GM23338 (cell line): Measurements from ENCODE around the gene SLCO4A1.

Source experiments
- CREB1 ChIP-seq: fragments of 250-450 bp; sonication (Bioruptor Pico); IDR thresholded peaks from 2 replicates; pipeline ENCODE4 v1.5.0; 2020; ENCODE audit warnings: low read depth, mild to moderate bottlenecking, moderate library complexity
- EZH2 ChIP-seq: fragments of 200-600 bp; sonication (generic); IDR thresholded peaks from one replicate; pipeline ENCODE4 v1.8.0; 2017; ENCODE audit warnings: antibody characterized with exemption, mild to moderate bottlenecking, low read depth; ENCODE audit not compliant: unreplicated experiment
- EZH2phosphoT487 ChIP-seq: fragments of 200-600 bp; sonication (generic); IDR thresholded peaks from one replicate; pipeline ENCODE4 v1.8.1; 2018; ENCODE audit warnings: antibody characterized with exemption; ENCODE audit not compliant: unreplicated experiment
- JUNB ChIP-seq: IDR thresholded peaks from one replicate; pipeline ENCODE4 v1.6.1; 2016; ENCODE audit warnings: antibody characterized with exemption; ENCODE audit not compliant: unreplicated experiment
- NANOG ChIP-seq: IDR thresholded peaks from 2 replicates; pipeline ENCODE4 v1.6.1; 2016; ENCODE audit warnings: antibody characterized with exemption, borderline replicate concordance
- POLR2AphosphoS5 ChIP-seq: IDR thresholded peaks from 2 replicates; pipeline ENCODE4 v1.6.1; 2016; ENCODE audit warnings: antibody characterized with exemption, low read depth
- STAT1 ChIP-seq: IDR thresholded peaks from one replicate; pipeline ENCODE4 v1.6.1; 2016; ENCODE audit warnings: antibody characterized with exemption; ENCODE audit not compliant: unreplicated experiment
- ZNF114 ChIP-seq: fragments of 250-450 bp; sonication (Bioruptor Pico); IDR thresholded peaks from 2 replicates; pipeline ENCODE4 v1.5.0; 2020; ENCODE audit warnings: mild to moderate bottlenecking, moderate library complexity
- ZNF331 ChIP-seq: fragments of 250-450 bp; sonication (Bioruptor Pico); IDR thresholded peaks from 2 replicates; pipeline ENCODE4 v1.5.0; 2020; ENCODE audit warnings: low read depth, mild to moderate bottlenecking, moderate library complexity
- TF ChIP-seq, protein P1 (sequence below), 2 experiments: fragments of 200-600 bp in 1 of 2; sonication (generic) in 1 of 2; conservative IDR thresholded peaks; 2 replicates each; pipeline versions ENCODE4 v1.5.1 to v1.6.1; 2016 to 2017; ENCODE audit warnings: antibody characterized with exemption in 2 of 2, low read depth in 2 of 2, mild to moderate bottlenecking in 2 of 2, moderate library complexity in 1 of 2
- TF ChIP-seq, protein P2 (sequence below): IDR thresholded peaks from one replicate; pipeline ENCODE4 v1.6.1; 2018; ENCODE audit warnings: antibody characterized with exemption; ENCODE audit not compliant: unreplicated experiment
- TF ChIP-seq, protein P3 (sequence below): IDR thresholded peaks from 2 replicates; pipeline ENCODE4 v1.6.1; 2016; ENCODE audit warnings: antibody characterized with exemption
- TF ChIP-seq, protein P4 (sequence below): fragments of 250-450 bp; sonication (Bioruptor Pico); IDR thresholded peaks from 2 replicates; pipeline ENCODE4 v1.5.0; 2020; ENCODE audit warnings: mild to moderate bottlenecking, moderate library complexity

DNA sequence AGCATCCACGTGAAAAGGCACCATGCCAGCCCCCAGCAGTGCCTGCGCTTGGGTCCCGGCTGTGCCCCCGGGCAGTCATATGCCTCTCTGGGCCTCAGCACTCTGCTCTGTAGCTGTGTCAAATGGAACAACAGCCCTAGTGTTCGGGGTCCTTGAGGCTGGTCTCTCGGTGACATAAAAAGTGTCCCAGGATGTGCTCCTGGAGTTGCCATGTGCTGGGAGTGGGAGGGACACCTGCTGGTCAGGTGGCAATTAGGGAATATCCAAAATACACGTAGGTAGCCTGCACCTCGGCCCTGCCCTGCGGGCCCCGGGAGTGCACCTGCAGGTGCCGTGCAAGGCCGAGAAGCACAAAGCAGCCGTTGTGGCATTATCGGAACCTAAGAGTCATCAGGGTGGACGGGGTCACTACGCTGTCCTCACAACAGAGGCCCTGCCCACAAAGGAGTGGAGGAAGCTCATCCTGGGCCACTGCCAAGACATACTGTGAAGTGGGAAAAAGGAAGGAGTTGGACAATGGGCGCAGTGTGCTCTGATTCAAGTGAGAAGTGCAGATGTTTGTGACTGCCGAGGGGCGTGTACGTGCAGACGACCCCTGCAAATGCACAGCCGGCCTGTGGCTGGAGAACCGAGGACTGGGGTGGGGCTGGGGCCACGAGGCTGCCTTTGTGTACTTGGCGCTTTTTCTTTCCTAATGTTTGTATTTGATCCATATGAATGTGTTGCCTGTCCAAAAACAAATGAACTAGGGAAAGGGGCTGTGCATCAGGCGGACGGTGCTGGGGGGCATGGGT is 24.6 kb downstream of the SLCO4A1 start:
- TF ChIP-seq EZH2 (no peak), CREB1 (CRISPR knock-in tag) (no peak), POLR2AphosphoS5 (no peak), EZH2phosphoT487 (no peak), STAT1 (no peak), JUNB (no peak), NANOG (no peak), ZNF331 (no peak), ZNF114 (CRISPR knock-in tag) (no peak)
- TF ChIP-seq, protein P1, sequence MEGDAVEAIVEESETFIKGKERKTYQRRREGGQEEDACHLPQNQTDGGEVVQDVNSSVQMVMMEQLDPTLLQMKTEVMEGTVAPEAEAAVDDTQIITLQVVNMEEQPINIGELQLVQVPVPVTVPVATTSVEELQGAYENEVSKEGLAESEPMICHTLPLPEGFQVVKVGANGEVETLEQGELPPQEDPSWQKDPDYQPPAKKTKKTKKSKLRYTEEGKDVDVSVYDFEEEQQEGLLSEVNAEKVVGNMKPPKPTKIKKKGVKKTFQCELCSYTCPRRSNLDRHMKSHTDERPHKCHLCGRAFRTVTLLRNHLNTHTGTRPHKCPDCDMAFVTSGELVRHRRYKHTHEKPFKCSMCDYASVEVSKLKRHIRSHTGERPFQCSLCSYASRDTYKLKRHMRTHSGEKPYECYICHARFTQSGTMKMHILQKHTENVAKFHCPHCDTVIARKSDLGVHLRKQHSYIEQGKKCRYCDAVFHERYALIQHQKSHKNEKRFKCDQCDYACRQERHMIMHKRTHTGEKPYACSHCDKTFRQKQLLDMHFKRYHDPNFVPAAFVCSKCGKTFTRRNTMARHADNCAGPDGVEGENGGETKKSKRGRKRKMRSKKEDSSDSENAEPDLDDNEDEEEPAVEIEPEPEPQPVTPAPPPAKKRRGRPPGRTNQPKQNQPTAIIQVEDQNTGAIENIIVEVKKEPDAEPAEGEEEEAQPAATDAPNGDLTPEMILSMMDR (conservative IDR thresholded peaks at IDR 0.05; ENCODE audit: low read depth in 2 of 2) = no peak; a peak in 1 of 4 replicates
- TF ChIP-seq, protein P2, sequence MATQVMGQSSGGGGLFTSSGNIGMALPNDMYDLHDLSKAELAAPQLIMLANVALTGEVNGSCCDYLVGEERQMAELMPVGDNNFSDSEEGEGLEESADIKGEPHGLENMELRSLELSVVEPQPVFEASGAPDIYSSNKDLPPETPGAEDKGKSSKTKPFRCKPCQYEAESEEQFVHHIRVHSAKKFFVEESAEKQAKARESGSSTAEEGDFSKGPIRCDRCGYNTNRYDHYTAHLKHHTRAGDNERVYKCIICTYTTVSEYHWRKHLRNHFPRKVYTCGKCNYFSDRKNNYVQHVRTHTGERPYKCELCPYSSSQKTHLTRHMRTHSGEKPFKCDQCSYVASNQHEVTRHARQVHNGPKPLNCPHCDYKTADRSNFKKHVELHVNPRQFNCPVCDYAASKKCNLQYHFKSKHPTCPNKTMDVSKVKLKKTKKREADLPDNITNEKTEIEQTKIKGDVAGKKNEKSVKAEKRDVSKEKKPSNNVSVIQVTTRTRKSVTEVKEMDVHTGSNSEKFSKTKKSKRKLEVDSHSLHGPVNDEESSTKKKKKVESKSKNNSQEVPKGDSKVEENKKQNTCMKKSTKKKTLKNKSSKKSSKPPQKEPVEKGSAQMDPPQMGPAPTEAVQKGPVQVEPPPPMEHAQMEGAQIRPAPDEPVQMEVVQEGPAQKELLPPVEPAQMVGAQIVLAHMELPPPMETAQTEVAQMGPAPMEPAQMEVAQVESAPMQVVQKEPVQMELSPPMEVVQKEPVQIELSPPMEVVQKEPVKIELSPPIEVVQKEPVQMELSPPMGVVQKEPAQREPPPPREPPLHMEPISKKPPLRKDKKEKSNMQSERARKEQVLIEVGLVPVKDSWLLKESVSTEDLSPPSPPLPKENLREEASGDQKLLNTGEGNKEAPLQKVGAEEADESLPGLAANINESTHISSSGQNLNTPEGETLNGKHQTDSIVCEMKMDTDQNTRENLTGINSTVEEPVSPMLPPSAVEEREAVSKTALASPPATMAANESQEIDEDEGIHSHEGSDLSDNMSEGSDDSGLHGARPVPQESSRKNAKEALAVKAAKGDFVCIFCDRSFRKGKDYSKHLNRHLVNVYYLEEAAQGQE = no peak
- TF ChIP-seq, protein P3, sequence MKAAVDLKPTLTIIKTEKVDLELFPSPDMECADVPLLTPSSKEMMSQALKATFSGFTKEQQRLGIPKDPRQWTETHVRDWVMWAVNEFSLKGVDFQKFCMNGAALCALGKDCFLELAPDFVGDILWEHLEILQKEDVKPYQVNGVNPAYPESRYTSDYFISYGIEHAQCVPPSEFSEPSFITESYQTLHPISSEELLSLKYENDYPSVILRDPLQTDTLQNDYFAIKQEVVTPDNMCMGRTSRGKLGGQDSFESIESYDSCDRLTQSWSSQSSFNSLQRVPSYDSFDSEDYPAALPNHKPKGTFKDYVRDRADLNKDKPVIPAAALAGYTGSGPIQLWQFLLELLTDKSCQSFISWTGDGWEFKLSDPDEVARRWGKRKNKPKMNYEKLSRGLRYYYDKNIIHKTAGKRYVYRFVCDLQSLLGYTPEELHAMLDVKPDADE = no peak
- TF ChIP-seq, protein P4, sequence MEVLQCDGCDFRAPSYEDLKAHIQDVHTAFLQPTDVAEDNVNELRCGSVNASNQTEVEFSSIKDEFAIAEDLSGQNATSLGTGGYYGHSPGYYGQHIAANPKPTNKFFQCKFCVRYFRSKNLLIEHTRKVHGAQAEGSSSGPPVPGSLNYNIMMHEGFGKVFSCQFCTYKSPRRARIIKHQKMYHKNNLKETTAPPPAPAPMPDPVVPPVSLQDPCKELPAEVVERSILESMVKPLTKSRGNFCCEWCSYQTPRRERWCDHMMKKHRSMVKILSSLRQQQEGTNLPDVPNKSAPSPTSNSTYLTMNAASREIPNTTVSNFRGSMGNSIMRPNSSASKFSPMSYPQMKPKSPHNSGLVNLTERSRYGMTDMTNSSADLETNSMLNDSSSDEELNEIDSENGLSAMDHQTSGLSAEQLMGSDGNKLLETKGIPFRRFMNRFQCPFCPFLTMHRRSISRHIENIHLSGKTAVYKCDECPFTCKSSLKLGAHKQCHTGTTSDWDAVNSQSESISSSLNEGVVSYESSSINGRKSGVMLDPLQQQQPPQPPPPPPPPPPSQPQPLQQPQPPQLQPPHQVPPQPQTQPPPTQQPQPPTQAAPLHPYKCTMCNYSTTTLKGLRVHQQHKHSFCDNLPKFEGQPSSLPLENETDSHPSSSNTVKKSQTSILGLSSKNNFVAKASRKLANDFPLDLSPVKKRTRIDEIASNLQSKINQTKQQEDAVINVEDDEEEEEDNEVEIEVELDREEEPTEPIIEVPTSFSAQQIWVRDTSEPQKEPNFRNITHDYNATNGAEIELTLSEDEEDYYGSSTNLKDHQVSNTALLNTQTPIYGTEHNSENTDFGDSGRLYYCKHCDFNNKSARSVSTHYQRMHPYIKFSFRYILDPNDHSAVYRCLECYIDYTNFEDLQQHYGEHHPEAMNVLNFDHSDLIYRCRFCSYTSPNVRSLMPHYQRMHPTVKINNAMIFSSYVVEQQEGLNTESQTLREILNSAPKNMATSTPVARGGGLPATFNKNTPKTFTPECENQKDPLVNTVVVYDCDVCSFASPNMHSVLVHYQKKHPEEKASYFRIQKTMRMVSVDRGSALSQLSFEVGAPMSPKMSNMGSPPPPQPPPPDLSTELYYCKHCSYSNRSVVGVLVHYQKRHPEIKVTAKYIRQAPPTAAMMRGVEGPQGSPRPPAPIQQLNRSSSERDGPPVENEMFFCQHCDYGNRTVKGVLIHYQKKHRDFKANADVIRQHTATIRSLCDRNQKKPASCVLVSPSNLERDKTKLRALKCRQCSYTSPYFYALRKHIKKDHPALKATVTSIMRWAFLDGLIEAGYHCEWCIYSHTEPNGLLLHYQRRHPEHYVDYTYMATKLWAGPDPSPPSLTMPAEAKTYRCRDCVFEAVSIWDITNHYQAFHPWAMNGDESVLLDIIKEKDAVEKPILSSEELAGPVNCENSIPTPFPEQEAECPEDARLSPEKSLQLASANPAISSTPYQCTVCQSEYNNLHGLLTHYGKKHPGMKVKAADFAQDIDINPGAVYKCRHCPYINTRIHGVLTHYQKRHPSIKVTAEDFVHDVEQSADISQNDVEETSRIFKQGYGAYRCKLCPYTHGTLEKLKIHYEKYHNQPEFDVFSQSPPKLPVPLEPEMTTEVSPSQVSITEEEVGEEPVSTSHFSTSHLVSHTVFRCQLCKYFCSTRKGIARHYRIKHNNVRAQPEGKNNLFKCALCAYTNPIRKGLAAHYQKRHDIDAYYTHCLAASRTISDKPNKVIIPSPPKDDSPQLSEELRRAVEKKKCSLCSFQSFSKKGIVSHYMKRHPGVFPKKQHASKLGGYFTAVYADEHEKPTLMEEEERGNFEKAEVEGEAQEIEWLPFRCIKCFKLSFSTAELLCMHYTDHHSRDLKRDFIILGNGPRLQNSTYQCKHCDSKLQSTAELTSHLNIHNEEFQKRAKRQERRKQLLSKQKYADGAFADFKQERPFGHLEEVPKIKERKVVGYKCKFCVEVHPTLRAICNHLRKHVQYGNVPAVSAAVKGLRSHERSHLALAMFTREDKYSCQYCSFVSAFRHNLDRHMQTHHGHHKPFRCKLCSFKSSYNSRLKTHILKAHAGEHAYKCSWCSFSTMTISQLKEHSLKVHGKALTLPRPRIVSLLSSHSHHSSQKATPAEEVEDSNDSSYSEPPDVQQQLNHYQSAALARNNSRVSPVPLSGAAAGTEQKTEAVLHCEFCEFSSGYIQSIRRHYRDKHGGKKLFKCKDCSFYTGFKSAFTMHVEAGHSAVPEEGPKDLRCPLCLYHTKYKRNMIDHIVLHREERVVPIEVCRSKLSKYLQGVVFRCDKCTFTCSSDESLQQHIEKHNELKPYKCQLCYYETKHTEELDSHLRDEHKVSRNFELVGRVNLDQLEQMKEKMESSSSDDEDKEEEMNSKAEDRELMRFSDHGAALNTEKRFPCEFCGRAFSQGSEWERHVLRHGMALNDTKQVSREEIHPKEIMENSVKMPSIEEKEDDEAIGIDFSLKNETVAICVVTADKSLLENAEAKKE (CRISPR knock-in tag) = no peak
